GM19468 (cell line): Measurements from ENCODE around the gene LTC4S.
"Not testable (repeated sequence)": the region's sequence is repeated elsewhere in the genome, so short reads cannot be mapped to it uniquely, and the experiment has no call there.

Experiments used
- ATAC-seq: cut with Tn5 transposase; IDR thresholded peaks from one replicate; pipeline ENCODE4 v1.9.1; 2021; ENCODE audit warnings: mild to moderate bottlenecking, moderate library complexity, moderate number of reproducible peaks; ENCODE audit not compliant: unreplicated experiment; ENCODE audit errors: extremely low read depth

The LTC4S gene

GRCh38 chr5:179793468-179794139 is at the start of gene LTC4S:
TSS of gene LTC4S (plus strand) at chr5:179793986. CDS start at chr5:179794081, 95 bp downstream.
- ATAC-seq, result no peak

DNA sequence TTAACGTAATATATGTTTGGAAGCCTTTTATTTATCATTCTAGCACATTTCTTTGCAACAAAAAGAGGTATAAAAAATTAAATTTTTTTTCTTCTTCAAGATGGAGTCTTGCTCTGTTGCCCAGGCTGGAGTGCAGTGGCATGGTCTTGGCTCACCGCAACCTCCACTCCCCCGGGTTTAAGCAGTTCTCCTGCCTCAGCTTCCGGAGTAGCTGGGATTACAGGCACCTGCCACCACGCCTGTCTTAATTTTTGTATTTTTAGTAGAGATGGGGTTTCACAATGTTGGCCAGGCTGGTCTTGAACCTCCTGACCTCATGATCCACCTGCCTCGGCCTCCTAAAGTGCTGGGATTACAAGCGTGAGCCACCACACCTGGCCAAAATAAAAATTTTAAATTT is 49.7 kb upstream of the LTC4S start:
- ATAC-seq, result not testable (repeated sequence)

GRCh38 chr5:179746872-179747271 is 46.9 kb upstream of the LTC4S start:
- no peak for ATAC-seq

DNA sequence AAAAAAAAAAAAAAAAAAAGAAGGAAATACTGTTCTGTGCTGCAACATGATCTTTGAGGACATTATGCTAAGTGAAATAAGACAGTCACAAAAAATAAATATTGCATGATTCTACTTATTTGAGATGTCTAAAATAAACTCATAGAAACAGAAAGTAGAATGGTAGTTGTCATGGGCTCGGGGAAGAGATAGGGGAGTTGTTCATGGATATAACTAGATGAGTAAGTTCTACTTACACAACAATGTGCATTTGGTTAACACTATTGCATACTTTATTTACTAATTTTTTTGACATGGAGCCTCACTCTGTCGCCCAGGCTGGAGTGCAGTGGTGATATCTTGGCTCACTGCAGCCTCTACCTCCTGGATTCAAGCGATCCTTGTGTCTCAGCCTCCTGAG is 46.0 kb upstream of the LTC4S start:
- no peak for ATAC-seq

DNA sequence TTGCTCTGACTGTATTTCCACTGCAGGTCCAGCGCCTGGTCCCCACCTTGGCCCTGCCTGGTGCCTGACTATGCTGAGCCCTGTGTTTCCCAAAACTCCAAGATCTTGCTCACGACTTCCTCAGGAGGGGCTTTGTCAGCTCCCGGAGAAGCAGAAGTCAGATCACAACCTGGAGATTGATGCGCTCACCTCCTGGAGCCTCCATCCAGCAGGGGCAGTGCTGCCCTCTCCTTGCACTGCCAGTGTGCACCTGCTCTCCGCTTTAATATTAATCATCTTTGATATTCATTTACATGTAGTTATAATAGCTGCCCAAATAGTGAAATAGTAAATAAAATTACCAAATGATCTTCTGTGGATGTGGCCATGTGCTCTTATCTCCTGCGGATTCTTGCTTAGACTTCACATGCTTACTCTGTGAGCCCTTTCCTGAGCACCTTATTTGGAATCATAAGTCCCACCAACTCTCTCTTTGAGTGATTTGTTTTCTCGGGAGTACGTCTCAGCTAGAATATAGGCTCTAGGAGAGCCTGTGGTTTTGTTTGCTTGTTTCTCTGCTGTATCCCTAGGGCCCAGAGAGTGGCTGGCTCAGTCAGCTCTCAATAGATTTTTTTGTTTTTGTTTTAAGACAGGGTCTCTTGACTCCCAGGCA is 43.8 kb upstream of the LTC4S start:
- ATAC-seq, result no peak

- no peak for ATAC-seq
Measured at GRCh38 chr5:179753971-179754370, 39.8 kb upstream of the LTC4S start.

- no peak for ATAC-seq
Measured at GRCh38 chr5:179755022-179755421, 38.8 kb upstream of the LTC4S start.

DNA sequence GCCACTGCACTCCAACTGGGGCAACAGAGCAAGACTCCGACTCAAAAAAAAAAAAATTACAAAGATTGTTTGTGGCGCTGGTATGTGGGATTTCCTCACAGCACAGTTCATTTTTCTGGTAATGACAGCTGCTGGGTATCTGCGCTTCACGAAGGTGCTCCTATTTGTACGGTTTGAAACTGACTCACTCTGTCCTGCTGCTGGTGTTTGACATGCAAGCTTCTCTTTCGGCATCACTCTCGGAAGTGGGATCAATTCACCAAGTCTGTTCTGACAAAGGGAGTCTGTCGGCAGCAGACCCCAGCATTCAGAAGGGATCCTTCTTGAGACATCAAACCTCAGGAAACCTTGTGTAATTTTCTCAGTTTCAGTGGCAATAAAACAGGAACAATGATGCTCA is 34.8 kb upstream of the LTC4S start:
- no peak for ATAC-seq

DNA sequence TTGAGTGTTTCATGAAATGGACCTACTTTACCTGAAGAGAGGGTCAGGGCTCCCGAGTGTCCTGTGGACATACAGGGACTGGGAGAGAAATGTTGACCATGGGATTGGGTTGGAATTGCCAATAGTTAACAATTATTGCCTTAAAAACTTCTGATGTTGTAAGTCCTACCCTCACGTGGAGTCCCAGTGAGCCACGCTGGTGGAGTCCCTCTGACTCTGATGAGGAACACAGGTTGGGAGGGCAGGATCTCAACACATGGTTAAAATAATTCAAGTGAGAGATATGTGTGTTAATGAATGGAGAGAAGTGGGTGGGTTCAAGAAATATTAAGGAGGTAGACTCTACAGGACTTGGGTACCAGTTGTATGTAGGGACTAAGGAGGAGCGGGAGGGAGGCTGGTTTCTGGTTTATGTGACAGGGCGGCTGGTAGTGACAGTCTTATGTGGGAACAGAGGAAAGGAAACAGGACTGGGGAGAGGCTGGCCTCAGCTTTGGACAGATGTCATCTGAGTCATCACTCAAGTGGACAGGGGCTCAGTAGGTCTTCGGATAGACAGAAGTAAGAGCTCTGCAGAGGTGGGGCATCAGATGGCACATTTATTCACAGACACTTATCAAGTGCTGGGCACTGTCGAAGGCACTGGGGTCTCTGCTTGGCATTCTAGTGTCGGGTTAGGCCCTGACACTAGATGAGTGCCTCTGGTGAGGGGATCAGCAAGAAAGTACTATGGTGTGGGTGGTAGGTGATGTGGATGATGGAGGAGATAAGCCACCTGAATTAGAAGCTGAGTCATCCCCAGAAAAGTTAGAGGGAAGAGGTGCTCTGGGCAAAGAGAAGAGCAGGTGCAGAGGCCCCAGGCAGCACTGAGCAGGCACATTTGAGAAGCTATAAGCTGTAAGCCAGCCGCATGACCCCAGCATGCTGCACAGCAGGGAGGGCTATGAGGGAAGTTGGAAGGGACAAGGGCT is 33.9 kb upstream of the LTC4S start:
- no peak for ATAC-seq

DNA sequence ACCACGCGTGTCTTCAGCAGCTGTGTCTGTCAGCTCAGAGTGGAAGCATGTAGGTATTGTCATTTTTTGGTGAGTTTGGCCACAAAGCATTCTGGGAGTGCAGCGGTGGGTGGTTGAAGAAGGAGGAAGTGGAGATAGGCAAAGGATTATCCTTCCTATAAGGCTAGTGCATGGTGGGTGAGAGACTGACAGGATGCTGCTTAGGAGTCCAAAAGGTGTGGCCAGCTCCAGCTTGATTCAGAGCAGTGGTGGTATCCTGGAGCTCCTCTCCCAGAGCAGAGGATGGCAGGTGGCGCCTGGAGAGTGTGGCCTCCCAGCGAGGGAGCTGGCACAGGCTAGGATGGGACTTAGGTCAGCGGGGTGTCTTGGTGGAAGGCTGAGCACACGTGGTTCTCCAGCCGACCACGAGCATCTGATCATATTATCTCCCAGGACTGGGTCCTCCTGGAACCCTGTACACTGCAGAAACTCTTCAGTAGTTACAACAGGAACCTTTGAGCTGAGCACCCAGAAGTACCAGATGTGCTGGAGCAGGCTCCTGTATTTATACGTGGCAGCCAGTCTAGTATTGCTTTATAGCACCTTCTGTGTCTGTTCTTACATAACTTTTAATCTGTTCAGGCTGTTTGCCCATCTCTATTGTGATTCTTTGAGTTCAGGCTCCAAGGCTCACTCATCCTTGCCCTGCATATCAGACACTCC is 31.6 kb upstream of the LTC4S start:
- no peak for ATAC-seq

- ATAC-seq, result no peak
Measured at GRCh38 chr5:179762781-179763176, 31.0 kb upstream of the LTC4S start.

- ATAC-seq, result no peak
Measured at GRCh38 chr5:179763215-179763945, 30.4 kb upstream of the LTC4S start.

- ATAC-seq, result no peak
Measured at GRCh38 chr5:179764056-179764455, 29.7 kb upstream of the LTC4S start.

- ATAC-seq, result no peak
Measured at GRCh38 chr5:179765400-179765799, 28.4 kb upstream of the LTC4S start.

DNA sequence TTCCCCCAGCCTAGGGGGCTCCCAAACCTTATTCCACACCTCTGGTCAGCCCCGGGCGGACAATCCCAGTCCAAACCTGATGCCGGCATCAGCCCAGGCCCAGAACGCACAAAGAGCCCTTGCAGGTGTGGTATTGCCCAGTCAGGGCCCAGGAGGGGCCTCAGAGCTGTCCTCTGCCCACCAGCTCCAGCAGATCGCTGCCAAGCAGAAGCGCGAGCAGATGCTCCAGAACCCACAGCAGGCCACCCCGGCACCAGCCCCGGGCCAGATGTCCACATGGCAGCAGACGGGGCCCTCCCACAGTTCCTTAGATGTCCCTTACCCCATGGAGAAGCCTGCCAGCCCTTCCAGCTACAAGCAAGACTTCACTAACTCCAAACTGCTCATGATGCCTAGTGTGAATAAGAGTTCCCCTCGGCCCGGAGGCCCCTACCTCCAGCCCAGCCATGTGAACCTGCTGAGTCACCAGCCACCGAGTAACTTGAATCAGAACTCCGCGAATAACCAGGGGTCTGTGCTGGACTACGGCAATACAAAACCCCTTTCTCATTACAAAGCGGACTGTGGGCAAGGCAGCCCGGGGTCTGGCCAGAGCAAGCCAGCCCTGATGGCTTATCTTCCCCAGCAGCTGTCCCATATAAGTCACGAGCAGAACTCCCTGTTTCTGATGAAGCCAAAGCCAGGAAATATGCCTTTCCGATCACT is 27.6 kb upstream of the LTC4S start:
- ATAC-seq, result no peak

DNA sequence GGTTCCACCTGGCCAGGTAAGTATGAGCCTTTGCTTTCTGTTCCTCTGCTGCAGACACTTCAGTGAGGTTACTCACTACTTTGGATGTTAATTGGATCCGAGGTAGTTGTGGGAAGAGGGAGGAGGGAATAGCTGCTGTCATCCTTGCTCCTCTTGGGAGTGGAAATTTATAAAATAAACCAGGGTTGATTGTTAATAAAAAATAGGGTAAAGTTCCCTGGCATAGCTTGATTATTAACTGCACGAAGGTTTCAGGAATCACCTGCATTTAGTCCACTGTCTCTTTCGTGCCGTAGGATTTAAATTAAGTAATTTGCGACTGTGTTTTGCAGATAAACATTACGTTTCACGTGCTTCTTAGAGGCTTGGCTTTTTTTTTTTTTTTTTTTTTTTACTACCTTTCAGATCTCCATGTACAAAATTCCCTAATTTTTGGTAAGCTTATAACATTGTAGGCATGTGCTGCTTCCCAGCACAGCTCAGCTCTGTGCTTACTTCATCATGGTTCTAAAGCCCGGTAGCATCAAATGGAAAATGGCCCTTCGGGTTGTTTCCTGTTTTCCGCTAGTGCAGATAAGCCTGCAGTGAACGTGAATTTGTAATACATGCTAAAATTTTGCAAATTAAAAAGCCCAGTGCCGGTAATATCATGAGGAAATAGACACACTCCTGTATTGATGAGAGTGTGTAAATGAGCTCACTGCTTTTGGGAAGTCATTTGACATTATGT is 26.9 kb upstream of the LTC4S start:
- no peak for ATAC-seq

DNA sequence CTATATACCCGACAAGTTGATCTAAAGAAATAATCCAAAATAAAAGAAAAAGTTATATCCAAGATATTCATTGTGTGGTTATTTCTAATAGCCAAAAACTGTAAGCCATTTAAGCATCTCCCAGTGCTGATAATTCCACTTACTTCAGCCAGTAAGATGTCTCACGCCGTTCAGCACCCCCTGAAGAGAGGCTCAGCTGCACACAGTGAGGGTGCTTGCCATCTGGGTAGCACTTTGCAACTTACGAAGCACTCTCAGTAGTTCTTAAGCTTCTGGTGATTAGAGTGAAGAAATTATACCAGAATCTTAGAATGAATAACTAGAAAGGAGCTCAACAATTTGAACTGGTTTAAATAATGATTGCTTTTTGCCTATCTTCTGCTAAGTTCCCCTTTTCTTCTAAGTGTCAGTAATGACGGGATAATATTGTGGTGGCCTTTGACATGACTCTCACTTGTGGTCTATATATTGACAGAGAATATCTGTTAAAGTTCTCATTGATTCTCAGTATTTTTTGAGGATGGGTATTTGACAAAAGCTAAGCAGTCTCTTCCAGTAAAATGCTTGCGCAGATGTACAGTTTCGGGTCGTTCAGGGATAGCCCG is 26.2 kb upstream of the LTC4S start:
- no peak for ATAC-seq
